OCI-LY7 (cell line): ENCODE data around the gene SLC44A2.

Experiments used
- EZH2phosphoT487 ChIP-seq: fragments of 200-600 bp; sonication (generic); IDR thresholded peaks from 2 replicates; pipeline ENCODE4 v1.6.1; 2018; ENCODE audit warnings: low read depth, borderline replicate concordance, mild to moderate bottlenecking, mixed run types, antibody characterized with exemption, low read length, moderate library complexity, mixed read lengths
- TF ChIP-seq, protein P1 (sequence below): fragments of 200-600 bp; sonication (generic); conservative IDR thresholded peaks from 2 replicates; pipeline ENCODE4 v1.5.1; 2014; ENCODE audit warnings: mild to moderate bottlenecking, antibody characterized with exemption, low read length, moderate library complexity, mixed read lengths

DNA sequence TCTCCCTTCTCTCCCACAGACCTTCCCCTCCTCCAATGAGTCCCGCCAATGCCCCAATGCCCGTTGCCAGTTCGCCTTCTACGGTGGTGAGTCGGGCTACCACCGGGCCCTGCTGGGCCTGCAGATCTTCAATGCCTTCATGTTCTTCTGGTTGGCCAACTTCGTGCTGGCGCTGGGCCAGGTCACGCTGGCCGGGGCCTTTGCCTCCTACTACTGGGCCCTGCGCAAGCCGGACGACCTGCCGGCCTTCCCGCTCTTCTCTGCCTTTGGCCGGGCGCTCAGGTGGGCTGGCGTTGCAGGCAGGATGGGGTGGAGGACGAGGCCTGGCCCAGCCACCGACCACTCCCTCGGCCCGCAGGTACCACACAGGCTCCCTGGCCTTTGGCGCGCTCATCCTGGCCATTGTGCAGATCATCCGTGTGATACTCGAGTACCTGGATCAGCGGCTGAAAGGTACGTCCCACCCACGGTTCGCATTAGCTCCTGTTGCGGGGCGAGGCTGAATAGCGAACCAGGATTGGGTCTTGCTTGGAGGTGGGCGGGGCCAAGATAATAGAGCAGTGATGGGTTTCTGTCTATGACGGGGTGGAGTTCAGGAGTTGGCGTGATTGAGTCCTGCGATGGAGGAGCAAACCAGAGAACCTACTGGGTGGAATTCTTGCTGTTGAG, 11.1 kb downstream of the SLC44A2 start:
- TF ChIP-seq, protein P1, sequence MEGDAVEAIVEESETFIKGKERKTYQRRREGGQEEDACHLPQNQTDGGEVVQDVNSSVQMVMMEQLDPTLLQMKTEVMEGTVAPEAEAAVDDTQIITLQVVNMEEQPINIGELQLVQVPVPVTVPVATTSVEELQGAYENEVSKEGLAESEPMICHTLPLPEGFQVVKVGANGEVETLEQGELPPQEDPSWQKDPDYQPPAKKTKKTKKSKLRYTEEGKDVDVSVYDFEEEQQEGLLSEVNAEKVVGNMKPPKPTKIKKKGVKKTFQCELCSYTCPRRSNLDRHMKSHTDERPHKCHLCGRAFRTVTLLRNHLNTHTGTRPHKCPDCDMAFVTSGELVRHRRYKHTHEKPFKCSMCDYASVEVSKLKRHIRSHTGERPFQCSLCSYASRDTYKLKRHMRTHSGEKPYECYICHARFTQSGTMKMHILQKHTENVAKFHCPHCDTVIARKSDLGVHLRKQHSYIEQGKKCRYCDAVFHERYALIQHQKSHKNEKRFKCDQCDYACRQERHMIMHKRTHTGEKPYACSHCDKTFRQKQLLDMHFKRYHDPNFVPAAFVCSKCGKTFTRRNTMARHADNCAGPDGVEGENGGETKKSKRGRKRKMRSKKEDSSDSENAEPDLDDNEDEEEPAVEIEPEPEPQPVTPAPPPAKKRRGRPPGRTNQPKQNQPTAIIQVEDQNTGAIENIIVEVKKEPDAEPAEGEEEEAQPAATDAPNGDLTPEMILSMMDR, result no peak
- TF ChIP-seq EZH2phosphoT487, result no peak
